Memory B cell (primary cell): ENCODE results near the gene CHMP5.
"Not testable (repeated sequence)": the region's sequence is repeated elsewhere in the genome, so short reads cannot be mapped to it uniquely, and the experiment has no call there.

Source experiments
- ATAC-seq: fragments of 150-1000 bp; cut with Tn5 transposase; 2 replicates; pipeline ENCODE4 v1.10.0; 2021; ENCODE audit warnings: low read depth, mild to moderate bottlenecking, moderate library complexity
- DNase-seq, 2 donors: peaks; one replicate each; pipeline ENCODE4 v3.0.0; 2022; ENCODE audit warnings: low spot score in 2 of 2
- H3K27ac Mint-ChIP-seq: one replicate; pipeline ENCODE4 v1.8.0; 2022; ENCODE audit warnings: mild to moderate bottlenecking, moderate library complexity, mixed read lengths
- H3K27me3 Mint-ChIP-seq: one replicate; pipeline ENCODE4 v1.8.0; 2022; ENCODE audit warnings: mixed read lengths
- H3K36me3 Mint-ChIP-seq: one replicate; pipeline ENCODE4 v1.8.0; 2022; ENCODE audit warnings: mild to moderate bottlenecking, mixed read lengths
- H3K4me1 Mint-ChIP-seq: one replicate; pipeline ENCODE4 v1.8.0; 2022; ENCODE audit warnings: mixed read lengths
- H3K4me3 Mint-ChIP-seq: one replicate; pipeline ENCODE4 v1.8.0; 2022; ENCODE audit warnings: mild to moderate bottlenecking, moderate library complexity, mixed read lengths
- H3K9me3 Mint-ChIP-seq: one replicate; pipeline ENCODE4 v1.8.0; 2022; ENCODE audit warnings: mixed read lengths

The CHMP5 gene

DNA sequence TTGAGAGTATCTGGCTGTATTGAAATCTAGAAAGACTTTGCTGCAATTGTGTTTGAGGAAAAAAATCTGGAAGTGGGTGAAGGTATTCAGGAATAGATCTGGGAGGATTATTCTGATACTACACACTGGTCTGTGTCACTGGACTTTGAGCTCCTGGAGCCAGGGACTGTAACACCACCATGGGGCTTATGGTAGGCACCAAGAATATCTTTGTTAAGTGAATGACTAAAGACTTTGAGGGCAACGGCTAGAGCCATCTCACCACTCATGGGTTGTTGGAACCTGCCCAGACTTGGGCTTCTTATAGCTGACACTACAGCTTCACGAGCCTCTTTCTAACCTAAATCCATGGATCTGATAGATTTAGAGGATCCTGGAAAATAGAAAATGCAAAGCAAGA lies 35.7 kb downstream of the CHMP5 start:
- H3K36me3 Mint-ChIP-seq, result peaks cover 25% of the 10 kb centered on the region

DNA sequence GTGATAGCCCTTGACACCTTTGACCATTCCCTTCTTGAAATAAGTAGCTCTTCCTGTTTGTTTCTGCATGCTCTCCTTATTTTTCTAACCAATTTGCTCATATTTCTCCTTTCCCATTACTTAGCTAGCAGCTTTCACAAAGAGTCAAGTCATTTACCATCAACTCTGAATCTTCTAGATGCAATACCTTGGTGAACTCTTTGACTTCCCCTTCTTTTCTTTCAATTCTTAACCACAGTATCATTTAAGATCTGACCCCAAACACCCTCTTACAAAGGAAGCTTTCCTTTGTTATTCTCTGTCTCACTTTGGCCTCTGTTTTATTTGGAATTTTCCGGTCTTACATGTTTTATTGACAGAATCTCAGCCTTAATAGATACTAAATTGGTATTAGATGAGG lies 39.5 kb downstream of the CHMP5 start:
- Mint-ChIP-seq H3K4me3 (no peak overlapping the region), H3K27me3 (no peaks in the 10 kb centered on the region), H3K27ac (no peak overlapping the region), H3K9me3 (no peaks in the 10 kb centered on the region), H3K36me3 (peaks cover 15% of the 10 kb centered on the region), H3K4me1 (peaks cover 16% of the 10 kb centered on the region)
- DNase-seq, result no peak
- ATAC-seq, result no peak

More for the DNA sequence above, 35.7 kb downstream of the CHMP5 start:
- DNase-seq, result no peak
- no peak overlapping the region for H3K4me3 Mint-ChIP-seq
- H3K27ac Mint-ChIP-seq, result peak overlapping the region; percentile 97
- no peaks in the 10 kb centered on the region for H3K27me3 Mint-ChIP-seq
- ATAC-seq, result no peak
- H3K4me1 Mint-ChIP-seq, result peaks cover 44% of the 10 kb centered on the region
- H3K9me3 Mint-ChIP-seq, result no peaks in the 10 kb centered on the region

DNA sequence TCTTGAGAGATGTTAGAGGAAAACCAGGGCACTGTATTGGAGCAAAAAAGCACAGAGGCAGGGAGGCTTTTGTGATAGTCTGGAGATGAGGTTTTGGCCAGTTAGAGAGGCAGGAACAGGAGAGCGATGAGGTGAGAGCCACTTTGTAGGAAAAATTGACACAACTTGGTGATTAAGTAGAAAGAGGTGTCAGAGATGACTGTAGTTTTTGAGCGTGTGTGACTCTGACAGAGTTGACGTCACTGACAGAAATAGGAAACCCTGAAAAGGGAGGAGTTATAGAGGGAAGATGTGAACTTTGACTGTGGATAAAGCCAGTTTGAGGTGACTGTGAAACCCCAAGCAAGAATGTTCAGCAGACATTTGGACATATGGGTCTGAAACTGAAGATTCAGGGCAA lies 41.2 kb downstream of the CHMP5 start:
- H3K4me1 Mint-ChIP-seq, result peaks cover 7% of the 10 kb centered on the region
- peaks cover 18% of the 10 kb centered on the region for H3K36me3 Mint-ChIP-seq
- H3K27ac Mint-ChIP-seq, result no peak overlapping the region
- no peaks in the 10 kb centered on the region for H3K9me3 Mint-ChIP-seq
- ATAC-seq, result no peak
- no peaks in the 10 kb centered on the region for H3K27me3 Mint-ChIP-seq
- H3K4me3 Mint-ChIP-seq, result no peak overlapping the region
- DNase-seq, result no peak

DNA sequence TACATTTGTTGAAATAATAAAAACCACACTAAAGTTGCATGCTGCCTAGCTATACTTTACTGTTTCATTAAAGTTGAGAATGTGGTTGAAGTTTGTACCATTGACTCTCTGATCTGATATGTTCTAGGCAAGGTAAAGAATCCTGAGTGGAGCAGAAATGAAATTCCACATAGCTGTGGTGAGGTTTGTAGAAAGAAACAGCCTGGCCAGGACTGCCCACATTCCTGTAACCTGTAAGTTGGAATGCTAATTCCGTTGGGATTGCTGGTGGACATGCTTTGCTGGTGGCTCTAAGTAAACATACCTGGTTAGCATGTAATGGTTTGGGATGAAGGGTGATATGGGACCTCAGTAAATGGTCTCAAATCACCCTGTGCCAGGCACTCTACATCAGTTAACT lies 42.2 kb downstream of the CHMP5 start:
- no peaks in the 10 kb centered on the region for H3K27me3 Mint-ChIP-seq
- H3K36me3 Mint-ChIP-seq, result peaks cover 18% of the 10 kb centered on the region
- H3K4me3 Mint-ChIP-seq, result no peak overlapping the region
- DNase-seq, result no peak
- no peak overlapping the region for H3K27ac Mint-ChIP-seq
- no peak for ATAC-seq
- no peaks in the 10 kb centered on the region for H3K9me3 Mint-ChIP-seq
- H3K4me1 Mint-ChIP-seq, result peaks cover 7% of the 10 kb centered on the region

DNA sequence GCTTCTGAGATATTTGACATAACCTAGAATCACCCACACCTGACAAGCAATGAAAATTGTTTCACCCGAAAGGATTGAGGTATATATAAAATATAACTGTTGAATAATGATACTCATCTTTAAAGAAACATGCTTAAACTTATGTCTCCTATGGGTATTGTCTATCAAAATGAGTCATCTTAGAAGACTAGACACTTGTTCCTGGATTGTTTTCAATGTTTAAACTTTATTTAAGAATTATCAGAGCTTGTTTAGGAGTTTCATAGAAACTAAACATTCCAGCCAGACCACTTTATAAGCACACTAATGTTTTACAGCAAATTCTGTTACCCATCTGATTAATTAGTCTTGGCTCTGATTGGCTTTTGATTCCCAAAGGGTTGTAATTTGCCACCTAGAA lies 45.1 kb downstream of the CHMP5 start:
- Mint-ChIP-seq H3K9me3 (no peaks in the 10 kb centered on the region), H3K4me3 (no peak overlapping the region), H3K27ac (peak overlapping the region; percentile 14), H3K4me1 (peaks cover 4% of the 10 kb centered on the region), H3K27me3 (no peaks in the 10 kb centered on the region), H3K36me3 (peaks cover 22% of the 10 kb centered on the region)
- ATAC-seq (no peak), DNase-seq (no peak)

DNA sequence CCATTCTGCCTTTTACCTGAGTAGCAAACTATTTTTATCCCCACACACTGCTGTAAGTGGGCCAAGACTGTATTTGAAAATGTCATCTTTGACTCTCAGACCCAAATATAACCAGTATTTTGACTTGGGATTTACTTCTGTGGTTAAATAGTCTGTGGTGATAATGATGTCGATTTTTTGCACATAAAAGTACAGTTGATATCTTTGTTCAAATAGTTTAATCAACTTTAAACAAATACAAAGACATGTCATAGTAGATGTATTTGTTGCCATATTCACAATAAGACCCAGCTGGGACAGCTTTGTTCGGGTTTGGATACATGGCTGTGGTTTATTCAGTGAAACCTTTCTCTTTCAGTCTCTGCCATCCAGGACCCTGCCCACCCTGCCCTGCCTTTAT lies 45.9 kb downstream of the CHMP5 start:
- Mint-ChIP-seq H3K9me3 (no peaks in the 10 kb centered on the region), H3K27me3 (no peaks in the 10 kb centered on the region), H3K36me3 (peaks cover 26% of the 10 kb centered on the region), H3K4me3 (no peak overlapping the region), H3K4me1 (peaks cover 4% of the 10 kb centered on the region), H3K27ac (no peak overlapping the region)
- no peak for DNase-seq
- ATAC-seq, result no peak

DNA sequence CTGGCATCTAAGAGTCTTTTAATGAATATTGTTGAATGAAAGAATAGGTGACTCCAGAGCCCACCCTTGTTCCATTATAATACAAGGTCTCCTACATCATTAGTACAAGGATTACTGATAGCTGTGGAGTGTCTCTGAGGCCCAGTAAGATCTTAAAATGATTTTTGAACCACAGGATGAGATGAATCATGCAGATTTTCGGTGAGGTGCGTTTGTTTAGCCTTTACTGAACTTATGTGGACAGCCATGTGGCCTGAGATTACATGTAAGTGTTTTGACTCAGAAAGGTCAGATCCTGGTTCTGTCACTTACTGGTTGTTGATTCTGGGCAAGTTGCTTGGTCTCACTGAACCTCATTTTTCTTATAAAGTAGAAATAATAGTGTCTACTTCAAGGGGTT lies 47.1 kb downstream of the CHMP5 start:
- peaks cover 4% of the 10 kb centered on the region for H3K4me1 Mint-ChIP-seq
- H3K9me3 Mint-ChIP-seq, result no peaks in the 10 kb centered on the region
- no peak overlapping the region for H3K4me3 Mint-ChIP-seq
- H3K36me3 Mint-ChIP-seq, result peaks cover 26% of the 10 kb centered on the region
- no peak overlapping the region for H3K27ac Mint-ChIP-seq
- ATAC-seq, result no peak
- DNase-seq, result no peak
- no peaks in the 10 kb centered on the region for H3K27me3 Mint-ChIP-seq

DNA sequence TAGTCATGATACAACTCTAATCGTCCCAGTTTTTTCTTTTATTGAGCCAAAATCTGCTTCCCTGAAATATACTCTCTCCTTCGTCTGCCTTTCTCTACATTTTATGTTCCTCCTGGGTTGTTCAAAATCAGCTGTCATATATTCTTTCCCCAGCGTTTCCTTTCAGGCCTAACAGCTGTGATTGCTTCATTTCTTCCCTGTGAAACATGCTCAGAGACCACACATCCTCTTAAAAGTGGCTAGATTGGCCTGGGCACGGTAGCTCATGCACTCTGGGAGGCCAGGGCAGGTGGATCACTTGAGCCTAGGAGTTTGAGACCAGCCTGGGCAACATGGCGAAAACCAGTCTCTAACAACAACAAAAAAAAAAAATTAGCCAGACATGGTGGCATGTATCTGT lies 50.5 kb downstream of the CHMP5 start:
- no peak overlapping the region for H3K4me3 Mint-ChIP-seq
- H3K9me3 Mint-ChIP-seq, result no peaks in the 10 kb centered on the region
- H3K27ac Mint-ChIP-seq, result no peak overlapping the region
- H3K27me3 Mint-ChIP-seq, result no peaks in the 10 kb centered on the region
- ATAC-seq (no peak), DNase-seq (no peak)
- H3K4me1 Mint-ChIP-seq, result no peaks in the 10 kb centered on the region
- peaks cover 31% of the 10 kb centered on the region for H3K36me3 Mint-ChIP-seq

DNA sequence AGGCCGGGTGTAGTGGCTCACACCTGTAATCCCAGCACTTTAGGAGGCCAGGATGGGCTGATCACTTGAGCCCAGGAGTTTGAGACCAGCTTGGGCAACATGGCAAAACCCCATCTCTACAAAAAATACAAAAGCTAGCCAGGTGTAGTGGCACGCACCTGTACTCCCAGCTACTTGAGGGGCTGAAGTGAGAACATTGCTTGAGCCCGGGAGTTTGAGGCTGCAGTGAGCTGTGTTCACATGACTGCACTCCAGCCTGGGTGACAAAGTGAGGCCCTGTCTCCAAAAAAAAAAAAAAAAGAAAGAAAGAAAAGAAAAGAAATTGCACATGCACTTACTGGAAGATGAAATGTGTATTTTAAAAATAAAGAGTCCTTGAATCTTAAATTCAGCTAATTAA lies 52.3 kb downstream of the CHMP5 start:
- not testable (repeated sequence) for H3K4me1 Mint-ChIP-seq, ATAC-seq, H3K9me3 Mint-ChIP-seq, DNase-seq, H3K4me3 Mint-ChIP-seq, H3K27me3 Mint-ChIP-seq, H3K27ac Mint-ChIP-seq
- peaks cover 40% of the 10 kb centered on the region for H3K36me3 Mint-ChIP-seq

DNA sequence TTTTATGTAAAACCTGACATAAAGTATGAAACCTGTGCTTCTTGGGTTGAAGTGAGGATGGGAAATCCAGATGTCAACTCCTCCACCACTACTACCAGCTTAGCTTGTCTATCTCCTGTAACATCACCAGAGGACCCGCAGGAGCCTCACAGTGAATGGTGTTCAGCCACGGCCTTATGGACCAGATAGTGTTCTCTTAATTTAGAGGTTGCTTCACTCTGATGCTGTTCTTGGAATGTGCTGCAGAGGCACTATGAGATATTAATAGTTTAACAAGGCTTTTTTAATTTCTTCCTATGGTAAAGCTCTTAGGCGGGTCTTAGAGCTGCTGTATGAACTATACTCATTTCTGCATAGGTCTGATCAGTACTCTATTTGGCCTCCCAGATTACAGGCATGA lies 53.4 kb downstream of the CHMP5 start:
- Mint-ChIP-seq H3K9me3 (no peaks in the 10 kb centered on the region), H3K4me1 (no peaks in the 10 kb centered on the region), H3K27me3 (no peaks in the 10 kb centered on the region), H3K4me3 (no peak overlapping the region), H3K36me3 (peaks cover 44% of the 10 kb centered on the region), H3K27ac (no peak overlapping the region)
- DNase-seq (no peak), ATAC-seq (no peak)

DNA sequence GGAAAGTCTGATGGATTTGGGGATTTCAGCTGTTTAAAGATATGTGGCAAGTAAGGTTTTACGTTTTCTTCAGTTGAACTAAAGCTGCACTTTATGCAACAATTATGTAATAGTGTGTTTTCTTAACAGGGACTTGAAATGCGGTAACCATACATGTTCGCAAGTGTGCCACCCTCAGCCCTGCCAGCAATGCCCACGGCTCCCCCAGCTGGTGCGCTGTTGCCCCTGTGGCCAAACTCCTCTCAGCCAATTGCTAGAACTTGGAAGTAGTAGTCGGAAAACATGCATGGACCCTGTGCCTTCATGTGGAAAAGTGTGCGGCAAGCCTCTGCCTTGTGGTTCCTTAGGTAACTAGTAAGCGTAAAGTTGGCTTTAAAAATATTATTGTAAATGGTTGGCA lies 53.9 kb downstream of the CHMP5 start:
- no peak overlapping the region for H3K27ac Mint-ChIP-seq
- ATAC-seq, result no peak
- peaks cover 42% of the 10 kb centered on the region for H3K36me3 Mint-ChIP-seq
- no peak overlapping the region for H3K4me3 Mint-ChIP-seq
- no peak for DNase-seq
- H3K27me3 Mint-ChIP-seq, result no peaks in the 10 kb centered on the region
- no peaks in the 10 kb centered on the region for H3K4me1 Mint-ChIP-seq
- no peaks in the 10 kb centered on the region for H3K9me3 Mint-ChIP-seq

DNA sequence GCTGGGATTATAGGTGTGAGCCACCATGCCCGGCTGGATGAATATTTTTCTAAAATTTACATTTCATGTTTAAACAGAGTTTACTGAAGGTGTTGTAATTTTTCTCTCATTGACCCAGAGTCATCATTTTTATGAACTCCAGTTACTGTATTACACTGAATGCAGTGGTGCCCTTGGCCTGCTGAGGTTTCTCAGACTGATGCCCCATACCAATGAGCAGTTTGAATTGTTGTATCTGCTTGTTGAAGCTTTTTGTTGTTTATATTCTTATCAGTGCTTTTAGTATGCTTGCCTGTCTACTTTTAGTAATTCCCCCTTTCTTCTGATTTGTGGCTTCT lies 55.4 kb downstream of the CHMP5 start:
- DNase-seq (no peak), ATAC-seq (no peak)
- Mint-ChIP-seq H3K4me1 (no peaks in the 10 kb centered on the region), H3K27ac (no peak overlapping the region), H3K27me3 (no peaks in the 10 kb centered on the region), H3K4me3 (no peak overlapping the region), H3K9me3 (no peaks in the 10 kb centered on the region), H3K36me3 (peaks cover 47% of the 10 kb centered on the region)

DNA sequence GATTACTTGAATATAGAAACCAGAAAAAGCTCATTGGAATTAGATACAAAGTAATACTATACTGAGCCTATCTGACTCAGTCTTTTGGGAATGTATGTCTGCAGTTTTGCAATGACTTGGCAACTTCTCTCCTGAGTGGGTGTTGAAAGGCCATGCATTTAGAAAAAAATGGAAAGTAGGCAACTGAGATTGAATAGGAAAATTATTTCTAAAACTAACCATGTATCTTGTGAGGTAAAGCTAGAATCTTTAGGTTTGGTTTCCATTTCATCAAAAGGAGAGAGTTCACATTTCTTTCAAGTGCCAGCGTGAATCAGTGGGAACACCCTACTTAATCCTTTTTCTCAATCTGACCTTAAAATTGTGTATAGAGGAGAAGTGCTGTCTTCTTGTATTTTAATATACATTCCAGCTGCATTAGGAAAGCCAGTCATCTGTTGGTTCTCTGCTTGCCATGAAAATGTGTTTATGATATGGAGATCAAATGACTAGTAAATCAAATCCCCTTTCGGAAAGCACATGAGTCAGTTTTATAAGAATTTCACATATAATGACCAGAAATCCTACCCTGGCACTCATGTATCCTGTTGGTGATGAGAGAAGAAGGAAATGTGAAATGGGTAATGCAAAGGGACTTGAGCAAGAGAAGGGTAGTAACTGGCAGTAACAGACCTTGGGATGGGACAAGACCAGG lies 55.9 kb downstream of the CHMP5 start:
- ATAC-seq, result no peak
- H3K9me3 Mint-ChIP-seq, result no peaks in the 10 kb centered on the region
- peaks cover 44% of the 10 kb centered on the region for H3K36me3 Mint-ChIP-seq
- H3K4me1 Mint-ChIP-seq, result no peaks in the 10 kb centered on the region
- no peaks in the 10 kb centered on the region for H3K27me3 Mint-ChIP-seq
- no peak for DNase-seq
- no peak overlapping the region for H3K4me3 Mint-ChIP-seq
- H3K27ac Mint-ChIP-seq, result peak overlapping the region; percentile 33

DNA sequence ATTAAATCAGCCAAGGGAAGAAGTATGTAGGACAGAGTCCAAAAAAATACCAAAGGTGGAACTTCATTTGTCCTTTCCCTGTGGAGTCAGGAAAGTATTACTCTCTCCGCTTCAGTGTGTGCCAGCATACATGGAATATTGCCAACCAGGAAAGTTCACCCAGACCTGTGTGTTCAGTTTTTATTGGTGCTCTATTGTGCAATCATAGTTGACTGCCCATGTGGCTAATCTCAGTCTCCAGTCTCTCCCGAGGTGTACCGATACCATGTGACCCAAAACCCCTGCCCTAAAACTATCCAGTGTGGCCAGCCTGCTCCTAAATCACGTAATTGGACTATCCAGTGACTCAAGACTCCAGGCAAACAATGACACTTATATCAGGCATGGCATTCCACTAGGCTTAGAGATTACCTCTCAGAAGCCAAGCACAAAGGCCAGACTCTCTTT lies 64.3 kb downstream of the CHMP5 start:
- DNase-seq (no peak), ATAC-seq (no peak)
- no peaks in the 10 kb centered on the region for H3K27me3 Mint-ChIP-seq
- no peaks in the 10 kb centered on the region for H3K9me3 Mint-ChIP-seq
- no peak overlapping the region for H3K4me3 Mint-ChIP-seq
- H3K4me1 Mint-ChIP-seq, result no peaks in the 10 kb centered on the region
- H3K36me3 Mint-ChIP-seq, result peaks cover 47% of the 10 kb centered on the region
- H3K27ac Mint-ChIP-seq, result no peak overlapping the region

DNA sequence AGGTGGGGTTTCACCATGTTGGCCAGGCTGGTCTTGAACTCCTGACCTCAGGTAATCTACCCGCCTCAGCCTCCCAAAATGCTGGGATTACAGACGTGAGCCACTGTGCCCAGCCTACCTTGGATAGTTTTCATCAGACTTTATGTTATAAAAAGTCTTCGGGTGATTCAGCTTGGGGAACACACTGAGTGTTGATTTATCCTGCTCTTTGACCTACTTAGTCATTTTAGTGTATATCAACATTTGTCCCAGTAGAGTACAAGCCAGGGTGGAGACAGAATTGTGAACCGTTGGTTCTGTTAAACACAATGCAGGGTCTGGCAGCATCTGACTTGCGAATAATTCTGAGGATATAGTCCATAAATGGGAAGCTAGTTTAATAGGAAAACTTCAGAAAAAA lies 65.1 kb downstream of the CHMP5 start:
- Mint-ChIP-seq H3K36me3 (peaks cover 47% of the 10 kb centered on the region), H3K4me3 (no peak overlapping the region), H3K27ac (no peak overlapping the region), H3K27me3 (no peaks in the 10 kb centered on the region), H3K4me1 (no peaks in the 10 kb centered on the region), H3K9me3 (no peaks in the 10 kb centered on the region)
- ATAC-seq (no peak), DNase-seq (no peak)
